ENCODE data around the gene PNLIPRP3. TPM values are rescaled to one million over a fixed set of nuclear protein-coding genes. Genes with fewer than 3 reads are reported as not detected.
A peak's percentile ranks its signal among the peaks of the same experiment; 100 is the strongest.

The PNLIPRP3 gene
- total and polyA plus RNA-seq, 2 experiments from 2014 or later = 0.46 to 0.93 TPM

DNA sequence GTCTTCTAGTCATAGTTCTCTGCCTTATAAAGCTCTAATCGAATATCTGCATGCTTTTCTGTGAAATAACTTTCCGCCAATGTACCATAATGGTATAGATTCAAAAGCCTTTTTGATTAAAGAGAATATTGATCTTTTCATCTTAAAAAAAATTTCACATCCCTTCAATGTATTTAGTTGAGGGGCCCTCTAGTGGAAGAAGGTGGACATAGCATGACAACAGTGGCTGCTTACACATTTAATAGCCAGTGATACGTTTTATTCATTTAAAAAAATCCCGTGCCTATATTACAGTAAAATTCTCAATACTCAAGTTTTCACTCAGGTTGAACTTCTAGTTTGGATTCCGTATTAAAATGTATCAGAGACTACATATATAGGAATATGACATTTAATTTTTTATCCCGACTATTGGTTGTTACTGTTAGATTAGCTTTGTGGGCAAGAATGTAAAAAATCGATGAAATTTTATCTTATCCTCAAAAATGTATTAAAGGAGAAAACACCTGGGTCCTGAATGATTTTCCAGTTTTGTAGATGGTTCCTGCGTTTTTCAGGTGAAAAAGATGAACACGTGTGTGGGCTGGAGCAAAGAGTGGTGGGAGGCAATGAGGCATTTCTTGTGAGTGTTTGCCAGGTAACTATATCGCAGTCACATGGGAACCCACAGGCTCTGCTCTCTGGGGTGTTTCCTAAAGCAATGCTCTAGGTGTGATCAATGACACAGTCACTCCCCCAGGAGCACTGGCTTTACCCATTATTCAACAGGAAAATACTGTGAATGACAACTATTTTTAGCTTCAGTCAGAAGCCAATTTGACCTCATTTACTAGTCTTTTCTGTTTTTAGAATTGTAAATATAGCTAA lies 94.0 kb downstream of the PNLIPRP3 start:
- H2AFZ ChIP-seq = no peak overlapping the region
- DNase-seq (ENCODE audit: low spot score) = peak; percentile 61
- TF ChIP-seq, protein P1, sequence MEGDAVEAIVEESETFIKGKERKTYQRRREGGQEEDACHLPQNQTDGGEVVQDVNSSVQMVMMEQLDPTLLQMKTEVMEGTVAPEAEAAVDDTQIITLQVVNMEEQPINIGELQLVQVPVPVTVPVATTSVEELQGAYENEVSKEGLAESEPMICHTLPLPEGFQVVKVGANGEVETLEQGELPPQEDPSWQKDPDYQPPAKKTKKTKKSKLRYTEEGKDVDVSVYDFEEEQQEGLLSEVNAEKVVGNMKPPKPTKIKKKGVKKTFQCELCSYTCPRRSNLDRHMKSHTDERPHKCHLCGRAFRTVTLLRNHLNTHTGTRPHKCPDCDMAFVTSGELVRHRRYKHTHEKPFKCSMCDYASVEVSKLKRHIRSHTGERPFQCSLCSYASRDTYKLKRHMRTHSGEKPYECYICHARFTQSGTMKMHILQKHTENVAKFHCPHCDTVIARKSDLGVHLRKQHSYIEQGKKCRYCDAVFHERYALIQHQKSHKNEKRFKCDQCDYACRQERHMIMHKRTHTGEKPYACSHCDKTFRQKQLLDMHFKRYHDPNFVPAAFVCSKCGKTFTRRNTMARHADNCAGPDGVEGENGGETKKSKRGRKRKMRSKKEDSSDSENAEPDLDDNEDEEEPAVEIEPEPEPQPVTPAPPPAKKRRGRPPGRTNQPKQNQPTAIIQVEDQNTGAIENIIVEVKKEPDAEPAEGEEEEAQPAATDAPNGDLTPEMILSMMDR (IDR thresholded peaks at IDR 0.05; ENCODE audit: poor library complexity) = peak; percentile 75
- TF ChIP-seq EZH2 (IDR thresholded peaks at IDR 0.05; ENCODE audit: borderline replicate concordance) (no peak), EZH2phosphoT487 (IDR thresholded peaks at IDR 0.05; ENCODE audit: low read depth, severe bottlenecking, unreplicated experiment) (no peak)
- no peaks in the 10 kb centered on the region for H3K79me2 ChIP-seq
- H3K36me3 ChIP-seq (replicated peaks; ENCODE audit: insufficient read depth, low read depth) = no peaks in the 10 kb centered on the region
- H3K4me3 ChIP-seq = no peak overlapping the region
- peaks cover 6% of the 10 kb centered on the region for H3K27me3 ChIP-seq
- H3K27ac ChIP-seq = no peak overlapping the region
- no peak overlapping the region for H3K4me2 ChIP-seq
- no peaks in the 10 kb centered on the region for H3K4me1 ChIP-seq (ENCODE audit: insufficient read depth)
- H3K9me2 ChIP-seq (replicated peaks; ENCODE audit: insufficient read depth) = no peaks in the 10 kb centered on the region
- 39% methylated on average over 10 of the region's 10 CpGs for WGBS (ENCODE audit: low lambda C conversion rate, missing lambda C conversion rate)
- H3K9me3 ChIP-seq (ENCODE audit: low read depth) = no peaks in the 10 kb centered on the region
- H4K20me1 ChIP-seq (ENCODE audit: insufficient read depth, poor library complexity, severe bottlenecking) = no peaks in the 10 kb centered on the region

GRCh38 chr10:116522803-116523381 lies 95.2 kb downstream of the PNLIPRP3 start:
- H3K27me3 ChIP-seq = peaks cover 6% of the 10 kb centered on the region
- no peak for DNase-seq (ENCODE audit: low spot score)
- no peak overlapping the region for H2AFZ ChIP-seq
- H3K9me2 ChIP-seq (replicated peaks; ENCODE audit: insufficient read depth) = no peaks in the 10 kb centered on the region
- H3K4me2 ChIP-seq = no peak overlapping the region
- 87% methylated on average over 8 of the region's 8 CpGs for WGBS (ENCODE audit: low lambda C conversion rate, missing lambda C conversion rate)
- no peaks in the 10 kb centered on the region for H4K20me1 ChIP-seq (ENCODE audit: insufficient read depth, poor library complexity, severe bottlenecking)
- no peaks in the 10 kb centered on the region for H3K36me3 ChIP-seq (replicated peaks; ENCODE audit: insufficient read depth, low read depth)
- no peak overlapping the region for H3K27ac ChIP-seq
- H3K9me3 ChIP-seq (ENCODE audit: low read depth) = no peaks in the 10 kb centered on the region
- H3K4me3 ChIP-seq = no peak overlapping the region
- TF ChIP-seq EZH2phosphoT487 (IDR thresholded peaks at IDR 0.05; ENCODE audit: low read depth, severe bottlenecking, unreplicated experiment) (no peak), EZH2 (IDR thresholded peaks at IDR 0.05; ENCODE audit: borderline replicate concordance) (no peak)
- TF ChIP-seq, protein P1 (IDR thresholded peaks at IDR 0.05; ENCODE audit: poor library complexity) = no peak
- no peaks in the 10 kb centered on the region for H3K4me1 ChIP-seq (ENCODE audit: insufficient read depth)
- no peaks in the 10 kb centered on the region for H3K79me2 ChIP-seq

- no peaks in the 10 kb centered on the region for H4K20me1 ChIP-seq (ENCODE audit: insufficient read depth, poor library complexity, severe bottlenecking)
- H3K4me2 ChIP-seq = no peak overlapping the region
- no peak overlapping the region for H2AFZ ChIP-seq
- H3K9me2 ChIP-seq (replicated peaks; ENCODE audit: insufficient read depth) = no peaks in the 10 kb centered on the region
- no peak for TF ChIP-seq EZH2phosphoT487 (IDR thresholded peaks at IDR 0.05; ENCODE audit: low read depth, severe bottlenecking, unreplicated experiment)
- TF ChIP-seq, protein P1 (IDR thresholded peaks at IDR 0.05; ENCODE audit: poor library complexity) = no peak
- H3K4me3 ChIP-seq = no peak overlapping the region
- WGBS (ENCODE audit: low lambda C conversion rate, missing lambda C conversion rate) = 87% methylated on average over 3 of the region's 3 CpGs
- H3K79me2 ChIP-seq = no peaks in the 10 kb centered on the region
- H3K9me3 ChIP-seq (ENCODE audit: low read depth) = no peaks in the 10 kb centered on the region
- H3K27ac ChIP-seq = no peak overlapping the region
- H3K4me1 ChIP-seq (ENCODE audit: insufficient read depth) = no peaks in the 10 kb centered on the region
- no peak for DNase-seq (ENCODE audit: low spot score)
- H3K27me3 ChIP-seq = peaks cover 6% of the 10 kb centered on the region
- H3K36me3 ChIP-seq (replicated peaks; ENCODE audit: insufficient read depth, low read depth) = no peaks in the 10 kb centered on the region
Measured at GRCh38 chr10:116524736-116525135, 97.1 kb downstream of the PNLIPRP3 start.
